ENCODE results near the gene BAZ1B.
"Not testable (repeated sequence)": the region's sequence is repeated elsewhere in the genome, so short reads cannot be mapped to it uniquely, and the experiment has no call there.

BAZ1B gene, protein sequence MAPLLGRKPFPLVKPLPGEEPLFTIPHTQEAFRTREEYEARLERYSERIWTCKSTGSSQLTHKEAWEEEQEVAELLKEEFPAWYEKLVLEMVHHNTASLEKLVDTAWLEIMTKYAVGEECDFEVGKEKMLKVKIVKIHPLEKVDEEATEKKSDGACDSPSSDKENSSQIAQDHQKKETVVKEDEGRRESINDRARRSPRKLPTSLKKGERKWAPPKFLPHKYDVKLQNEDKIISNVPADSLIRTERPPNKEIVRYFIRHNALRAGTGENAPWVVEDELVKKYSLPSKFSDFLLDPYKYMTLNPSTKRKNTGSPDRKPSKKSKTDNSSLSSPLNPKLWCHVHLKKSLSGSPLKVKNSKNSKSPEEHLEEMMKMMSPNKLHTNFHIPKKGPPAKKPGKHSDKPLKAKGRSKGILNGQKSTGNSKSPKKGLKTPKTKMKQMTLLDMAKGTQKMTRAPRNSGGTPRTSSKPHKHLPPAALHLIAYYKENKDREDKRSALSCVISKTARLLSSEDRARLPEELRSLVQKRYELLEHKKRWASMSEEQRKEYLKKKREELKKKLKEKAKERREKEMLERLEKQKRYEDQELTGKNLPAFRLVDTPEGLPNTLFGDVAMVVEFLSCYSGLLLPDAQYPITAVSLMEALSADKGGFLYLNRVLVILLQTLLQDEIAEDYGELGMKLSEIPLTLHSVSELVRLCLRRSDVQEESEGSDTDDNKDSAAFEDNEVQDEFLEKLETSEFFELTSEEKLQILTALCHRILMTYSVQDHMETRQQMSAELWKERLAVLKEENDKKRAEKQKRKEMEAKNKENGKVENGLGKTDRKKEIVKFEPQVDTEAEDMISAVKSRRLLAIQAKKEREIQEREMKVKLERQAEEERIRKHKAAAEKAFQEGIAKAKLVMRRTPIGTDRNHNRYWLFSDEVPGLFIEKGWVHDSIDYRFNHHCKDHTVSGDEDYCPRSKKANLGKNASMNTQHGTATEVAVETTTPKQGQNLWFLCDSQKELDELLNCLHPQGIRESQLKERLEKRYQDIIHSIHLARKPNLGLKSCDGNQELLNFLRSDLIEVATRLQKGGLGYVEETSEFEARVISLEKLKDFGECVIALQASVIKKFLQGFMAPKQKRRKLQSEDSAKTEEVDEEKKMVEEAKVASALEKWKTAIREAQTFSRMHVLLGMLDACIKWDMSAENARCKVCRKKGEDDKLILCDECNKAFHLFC (N-terminal part only)

GRCh38 chr7:73522105-73522872, at the start of gene BAZ1B:
TSS of gene BAZ1B (minus strand) at chr7:73522293. CDS start at chr7:73521933, 360 bp downstream.
- peak; percentile 95 for DNase-seq

GRCh38 chr7:73570977-73571376, 48.9 kb upstream of the BAZ1B start:
- DNase-seq, result no peak

- no peak for DNase-seq
Observed at GRCh38 chr7:73570521-73570920, 48.4 kb upstream of the BAZ1B start.

GRCh38 chr7:73569042-73569608, 47.0 kb upstream of the BAZ1B start:
- no peak for DNase-seq

DNA sequence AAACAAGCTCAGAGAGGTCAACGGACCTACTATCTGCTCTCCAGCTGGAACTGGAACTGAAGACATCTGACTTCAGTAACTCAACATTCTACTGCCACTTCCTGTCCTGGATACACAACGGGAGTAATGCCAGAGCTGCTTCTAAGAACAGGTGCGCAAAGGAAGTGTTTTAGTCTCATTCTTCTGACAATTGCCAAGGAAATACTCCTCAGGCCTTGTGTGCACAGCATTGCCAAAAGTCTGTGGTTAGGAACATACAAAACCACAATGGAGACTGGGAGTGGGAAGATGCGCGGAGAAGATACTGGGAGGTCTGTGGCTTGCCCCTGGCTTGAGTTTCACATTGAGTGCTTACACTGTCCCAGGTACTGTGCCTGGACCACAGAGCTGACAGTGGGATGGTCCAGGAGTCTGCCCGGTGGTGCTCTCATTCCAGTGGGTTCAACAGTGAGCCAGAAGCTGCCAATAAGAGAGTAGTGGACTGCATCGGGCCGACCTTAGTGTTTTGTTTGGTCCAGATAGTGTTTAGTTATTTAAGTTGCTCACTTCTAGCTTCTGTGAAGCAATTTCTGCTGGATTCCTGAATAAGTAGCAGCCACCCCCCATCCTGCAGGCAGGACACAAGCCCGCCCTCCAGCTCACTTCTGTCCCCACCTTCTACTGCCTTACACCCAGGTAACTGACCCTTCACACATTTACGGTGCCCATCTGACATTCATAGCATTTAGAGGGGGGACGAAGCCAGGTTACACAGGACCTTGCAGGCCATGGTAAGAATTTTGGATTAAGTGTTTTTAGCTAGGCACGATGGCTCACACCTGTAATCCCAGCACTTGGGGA, 46.0 kb upstream of the BAZ1B start:
- no peak for DNase-seq

DNA sequence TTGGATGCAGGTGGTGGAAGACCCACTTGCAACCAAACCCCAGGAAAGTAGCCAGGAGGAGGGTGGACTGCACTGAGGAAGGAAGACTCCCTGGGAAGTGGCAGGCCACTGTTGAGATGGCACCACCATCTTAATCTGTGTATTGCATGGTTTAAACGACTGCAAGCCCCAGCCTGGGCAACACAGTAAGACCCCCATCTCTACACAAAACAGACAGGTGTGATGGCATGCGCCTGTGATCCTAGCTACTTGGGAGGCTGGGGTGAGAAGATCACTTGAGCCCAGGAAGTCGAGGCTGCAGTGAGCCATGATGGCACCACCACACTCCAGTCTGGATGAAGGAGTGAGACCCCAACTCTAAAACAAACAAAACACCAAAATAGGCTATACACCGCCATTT, 45.0 kb upstream of the BAZ1B start:
- DNase-seq, result no peak

DNA sequence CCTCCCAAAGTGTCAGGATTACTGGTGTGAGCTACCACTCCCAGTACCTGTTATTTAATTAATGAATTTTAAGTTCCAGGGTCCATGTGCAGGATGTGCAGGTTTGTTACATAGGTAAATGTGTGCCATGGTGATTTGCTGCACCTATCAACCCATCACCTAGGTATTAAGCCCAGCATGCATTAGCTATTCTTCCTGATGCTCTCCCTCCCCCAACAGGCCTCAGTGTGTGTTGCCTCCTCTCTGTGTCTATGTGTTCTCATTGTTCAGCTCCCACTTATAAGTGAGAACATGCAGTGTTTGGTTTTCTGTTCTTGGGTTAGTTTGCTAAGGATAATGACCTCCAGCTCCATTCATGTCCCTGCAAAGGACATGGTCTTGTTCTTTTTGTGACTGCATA, 44.3 kb upstream of the BAZ1B start:
- DNase-seq, result not testable (repeated sequence)

DNA sequence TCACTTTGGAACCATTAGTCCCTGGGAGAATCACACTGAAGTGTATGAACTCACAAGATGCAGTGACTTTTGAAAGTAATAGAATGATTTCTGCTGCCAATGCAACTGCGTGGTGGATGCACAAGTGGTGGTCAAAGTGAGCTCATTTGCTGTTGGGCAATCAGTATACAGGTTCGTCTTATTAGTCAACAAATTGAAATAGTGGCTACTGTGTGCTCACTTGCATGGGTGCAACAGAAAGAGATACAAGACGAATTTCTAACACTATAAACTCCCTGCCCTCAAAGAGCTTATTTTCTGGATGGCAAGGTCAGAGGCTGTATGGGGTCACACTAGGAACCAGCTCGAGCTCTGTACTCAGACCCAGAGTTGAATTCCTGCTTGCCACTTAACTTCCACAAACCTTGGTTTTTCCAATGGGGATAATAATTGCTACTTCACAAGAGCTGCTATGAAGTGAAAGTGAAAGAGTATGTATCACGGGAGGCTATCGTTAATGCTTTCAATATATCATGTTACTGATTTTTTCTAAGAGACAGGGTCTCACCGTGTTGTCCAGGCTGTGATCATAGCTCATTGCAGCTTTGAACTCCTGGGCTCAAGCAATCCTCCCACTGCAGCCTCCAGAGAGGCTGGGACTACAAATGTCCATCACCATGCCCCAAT, 43.7 kb upstream of the BAZ1B start:
- DNase-seq, result no peak

GRCh38 chr7:73560109-73560835, 38.2 kb upstream of the BAZ1B start:
- no peak for DNase-seq

GRCh38 chr7:73557397-73558257, 35.5 kb upstream of the BAZ1B start, which contains the start of gene BCL7B:
TSS of gene BCL7B (minus strand) at chr7:73557690. CDS start at chr7:73557578, 112 bp downstream.
- DNase-seq, result peak; percentile 77

DNA sequence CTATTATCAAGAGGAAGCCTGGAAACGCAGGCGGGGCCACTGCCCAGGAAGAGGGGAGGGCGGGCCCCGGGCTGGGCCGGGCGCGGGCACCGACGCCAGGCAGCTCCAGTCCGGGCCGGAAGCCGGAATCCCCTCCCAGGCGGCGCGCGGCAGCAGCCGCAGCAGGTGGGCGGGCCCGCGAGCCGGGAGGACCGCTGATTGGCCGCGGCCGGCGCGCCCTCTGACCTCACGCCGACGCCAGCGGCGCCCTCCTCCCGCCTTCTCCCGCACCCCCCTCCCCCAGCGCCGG, 35.0 kb upstream of the BAZ1B start:
- DNase-seq, result peak; percentile 90

GRCh38 chr7:73556208-73557107, 34.4 kb upstream of the BAZ1B start:
- DNase-seq, result no peak

- no peak for DNase-seq
Observed at GRCh38 chr7:73555411-73555982, 33.4 kb upstream of the BAZ1B start.

GRCh38 chr7:73550093-73550492, 28.0 kb upstream of the BAZ1B start:
- not testable (repeated sequence) for DNase-seq

- no peak for DNase-seq
Observed at GRCh38 chr7:73549176-73549575, 27.1 kb upstream of the BAZ1B start.

DNA sequence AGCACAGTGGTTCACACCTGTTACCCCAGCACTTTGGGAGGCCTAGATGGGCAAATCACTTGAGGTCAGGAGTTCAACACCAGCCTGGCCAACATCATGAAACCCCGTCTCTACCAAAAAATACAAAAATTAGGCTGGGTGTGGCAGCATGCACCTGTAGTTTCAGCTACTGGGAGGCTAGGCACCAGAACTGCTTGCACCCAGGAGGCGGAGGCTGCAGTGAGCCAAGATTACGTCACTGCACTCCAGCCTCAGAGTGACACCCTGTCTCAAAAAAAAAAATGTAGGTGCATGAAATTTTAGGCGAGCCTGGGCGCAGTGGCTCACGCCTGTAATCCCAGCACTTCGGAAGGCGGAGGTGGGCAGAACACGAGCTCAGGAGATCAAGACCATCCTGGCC, 25.7 kb upstream of the BAZ1B start:
- no peak for DNase-seq

- DNase-seq, result no peak
Observed at GRCh38 chr7:73544678-73545077, 22.6 kb upstream of the BAZ1B start.

All from stimulated activated CD4-positive, alpha-beta T cell treated with anti-CD3 and anti-CD28 coated beads, Interleukin-4, amount 100 ng/mL, for 1 hour (primary cell).